Activated CD4-positive, alpha-beta T cell treated with anti-CD3 and anti-CD28 coated beads, Interleukin-2, amount 10 ng/mL, durations not matched to agents 7 days and 5 days (primary cell): ENCODE data around the gene GNG8. TPM values are rescaled to one million over a fixed set of nuclear protein-coding genes. Genes with fewer than 3 reads are reported as not detected.

ENCODE experiments used
- CTCF ChIA-PET: fragments of 350-600 bp; sonication (Branson Sonifier 250); formaldehyde crosslinking; loops from one replicate; lab custom pipeline; 2021; ENCODE audit warnings: antibody characterized with exemption; lab: Charles Lee
- POLR2A ChIA-PET: fragments of 350-600 bp; sonication (Branson Sonifier 250); formaldehyde crosslinking; loops from one replicate; lab custom pipeline; 2021; ENCODE audit warnings: antibody characterized with exemption; lab: Charles Lee
- DNase-seq: peaks from one replicate; pipeline ENCODE4 v3.0.0-alpha.2; 2020
- H3K27ac Mint-ChIP-seq: one replicate; pipeline ENCODE4 v1.8.0; 2021; ENCODE audit warnings: mild to moderate bottlenecking, moderate library complexity, mixed read lengths
- H3K27me3 Mint-ChIP-seq: one replicate; pipeline ENCODE4 v1.8.0; 2021; ENCODE audit warnings: mixed read lengths
- H3K36me3 Mint-ChIP-seq: one replicate; pipeline ENCODE4 v1.8.0; 2021; ENCODE audit warnings: low read depth, mixed read lengths
- H3K4me1 Mint-ChIP-seq: one replicate; pipeline ENCODE4 v1.8.0; 2021; ENCODE audit warnings: mixed read lengths
- H3K4me3 Mint-ChIP-seq: one replicate; pipeline ENCODE4 v1.8.0; 2021; ENCODE audit warnings: mild to moderate bottlenecking, moderate library complexity, mixed read lengths
- H3K9me3 Mint-ChIP-seq: one replicate; pipeline ENCODE4 v1.8.0; 2021; ENCODE audit warnings: mixed read lengths
- total RNA-seq, 2 experiments: library from RNA; stranded (reverse); gene quantifications; one replicate each; pipeline ENCODE4 v1.2.3, GENCODE V29; 2021

The GNG8 gene
- total RNA-seq, 2 experiments from 2014 or later, result not detected

DNA sequence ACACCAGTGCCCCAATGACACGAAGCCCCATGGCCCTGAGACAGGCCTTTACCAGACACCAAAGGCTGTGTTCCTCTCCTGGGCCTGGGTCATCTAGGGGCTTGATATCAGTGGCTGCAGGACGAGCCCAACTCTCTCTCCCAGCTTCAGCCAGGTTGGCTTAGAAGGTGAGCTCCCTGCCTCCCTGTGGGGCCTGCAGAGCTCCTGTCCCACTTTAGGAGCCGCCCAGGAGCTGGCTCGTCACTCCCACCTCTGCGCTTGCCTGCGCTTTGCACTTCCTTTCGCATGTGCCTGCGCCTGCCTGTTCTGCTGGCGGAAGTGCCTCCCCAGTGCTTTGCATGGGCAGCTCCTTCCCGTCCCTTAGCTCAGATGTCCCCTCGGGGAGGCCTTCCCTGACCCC is 30.0 kb downstream of the GNG8 start:
- DNase-seq, result no peak
- H3K4me1 Mint-ChIP-seq, result peaks cover 56% of the 10 kb centered on the region
- H3K27me3 Mint-ChIP-seq, result no peaks in the 10 kb centered on the region
- no peak overlapping the region for H3K4me3 Mint-ChIP-seq
- CTCF ChIA-PET, result interaction anchor here (1.5 to 3.6 kb wide), 4 partner anchors 8 to 56 kb away, joined by 3 to 15 read pairs (median 7); partner anchors contain the start of gene DACT3
- no peaks in the 10 kb centered on the region for H3K9me3 Mint-ChIP-seq
- H3K36me3 Mint-ChIP-seq, result peaks cover 68% of the 10 kb centered on the region
- peak overlapping the region; percentile 71 for H3K27ac Mint-ChIP-seq
- POLR2A ChIA-PET, result no interaction called here

DNA sequence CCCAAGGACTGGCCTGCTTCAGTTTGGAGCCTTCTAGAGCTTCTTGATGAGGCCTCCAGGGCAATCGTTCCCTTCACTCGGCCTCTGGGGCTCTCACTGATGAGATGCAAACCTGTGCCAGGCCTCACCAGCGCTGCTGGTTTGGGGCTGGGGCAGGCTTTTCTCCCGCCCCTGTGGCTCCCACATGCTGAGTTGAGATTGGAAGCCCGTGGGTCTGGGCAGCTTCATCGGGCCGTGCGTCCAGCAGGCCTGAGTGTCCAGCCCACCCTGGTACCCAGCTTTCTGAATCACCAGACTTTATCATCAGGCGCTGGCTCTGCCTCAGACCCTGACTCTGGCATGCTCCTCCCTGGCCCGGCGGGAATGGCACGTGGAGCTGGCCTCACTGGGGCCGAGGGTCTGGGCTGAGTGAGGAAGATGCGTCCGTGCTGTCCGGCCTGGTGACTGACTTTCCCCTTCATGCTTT is 30.6 kb downstream of the GNG8 start:
- H3K27me3 Mint-ChIP-seq, result no peaks in the 10 kb centered on the region
- H3K36me3 Mint-ChIP-seq, result peaks cover 61% of the 10 kb centered on the region
- H3K4me3 Mint-ChIP-seq, result no peak overlapping the region
- no peaks in the 10 kb centered on the region for H3K9me3 Mint-ChIP-seq
- peak overlapping the region; percentile 71 for H3K27ac Mint-ChIP-seq
- no peak for DNase-seq
- POLR2A ChIA-PET, result no interaction called here
- H3K4me1 Mint-ChIP-seq, result peaks cover 50% of the 10 kb centered on the region
- CTCF ChIA-PET, result interaction anchor here (1.5 to 3.6 kb wide), 4 partner anchors 9 to 56 kb away, joined by 3 to 15 read pairs (median 7); partner anchors contain the start of gene DACT3

DNA sequence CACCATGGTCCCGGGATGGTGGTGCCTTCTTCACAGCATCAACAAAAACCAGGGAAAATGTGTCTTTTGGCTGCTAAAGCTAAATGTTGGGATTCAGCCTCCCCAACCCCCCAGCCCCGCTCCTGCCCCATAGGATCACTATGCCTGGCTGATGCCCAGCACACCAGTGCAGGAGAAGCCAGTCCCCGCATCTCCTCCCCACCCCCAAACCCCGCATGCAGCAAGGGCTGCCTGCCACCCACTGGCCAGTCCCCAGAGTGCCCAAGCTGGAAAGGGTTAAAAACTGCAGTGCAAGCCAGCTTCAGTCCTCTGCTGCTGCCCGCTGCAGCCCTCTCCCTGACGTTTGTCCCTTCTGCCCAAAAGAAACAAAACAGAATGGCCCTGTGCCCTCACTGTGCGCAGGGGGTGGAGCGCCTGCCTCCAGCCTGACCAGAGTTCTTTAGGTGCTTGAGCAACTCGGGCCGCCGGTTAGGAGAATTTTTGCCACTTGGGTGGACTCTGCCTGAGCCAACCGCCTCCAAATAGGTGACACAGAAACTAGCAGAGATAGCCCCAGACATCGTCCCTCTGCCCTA is 31.1 kb downstream of the GNG8 start:
- peaks cover 57% of the 10 kb centered on the region for H3K36me3 Mint-ChIP-seq
- POLR2A ChIA-PET, result no interaction called here

DNA sequence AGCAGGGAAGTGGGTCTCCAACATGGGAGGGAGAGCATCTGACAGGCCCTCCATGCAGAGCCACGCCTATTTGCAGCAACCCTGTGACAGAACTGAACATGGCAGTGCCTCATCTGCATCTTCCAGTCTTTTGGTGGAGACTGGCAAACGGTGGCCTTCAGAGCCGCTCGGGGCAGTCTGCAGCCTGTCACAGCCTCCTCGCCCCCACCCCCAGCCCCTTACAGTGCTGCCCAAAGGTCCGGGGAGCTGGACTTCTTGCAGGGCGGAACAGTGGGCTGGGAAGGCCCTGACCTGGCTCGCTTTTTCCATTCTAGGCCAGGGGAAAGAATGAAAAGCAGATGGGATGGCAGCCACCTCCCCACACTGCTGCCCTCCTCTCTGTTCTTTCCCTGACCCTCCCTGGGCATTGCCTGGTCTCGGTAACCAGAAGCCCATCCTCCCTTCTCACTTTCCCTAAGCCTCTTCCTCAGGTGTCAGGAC is 32.2 kb downstream of the GNG8 start:
- CTCF ChIA-PET, result interaction anchor here (5.3 kb wide), 1 partner anchor 10 kb away, joined by 30 read pairs; no protein-coding TSS in a partner anchor
- peaks cover 3% of the 10 kb centered on the region for H3K9me3 Mint-ChIP-seq
- H3K4me1 Mint-ChIP-seq, result peaks cover 42% of the 10 kb centered on the region
- H3K27ac Mint-ChIP-seq, result peak overlapping the region; percentile 100
- peaks cover 50% of the 10 kb centered on the region for H3K36me3 Mint-ChIP-seq
- POLR2A ChIA-PET, result interaction anchor here (4.0 kb wide), 1 partner anchor 8 kb away, joined by 26 read pairs; no protein-coding TSS in a partner anchor
- DNase-seq, result no peak
- peak overlapping the region; percentile 95 for H3K4me3 Mint-ChIP-seq
- no peaks in the 10 kb centered on the region for H3K27me3 Mint-ChIP-seq

More for the DNA sequence above, 31.1 kb downstream of the GNG8 start:
- CTCF ChIA-PET, result interaction anchor here (1.5 to 5.3 kb wide), 3 partner anchors 9 to 57 kb away, joined by 8 to 30 read pairs (median 15); partner anchors contain the start of gene DACT3
- Mint-ChIP-seq H3K4me3 (no peak overlapping the region), H3K27ac (peak overlapping the region; percentile 25), H3K4me1 (peaks cover 50% of the 10 kb centered on the region), H3K27me3 (no peaks in the 10 kb centered on the region), H3K9me3 (no peaks in the 10 kb centered on the region)
- no peak for DNase-seq

DNA sequence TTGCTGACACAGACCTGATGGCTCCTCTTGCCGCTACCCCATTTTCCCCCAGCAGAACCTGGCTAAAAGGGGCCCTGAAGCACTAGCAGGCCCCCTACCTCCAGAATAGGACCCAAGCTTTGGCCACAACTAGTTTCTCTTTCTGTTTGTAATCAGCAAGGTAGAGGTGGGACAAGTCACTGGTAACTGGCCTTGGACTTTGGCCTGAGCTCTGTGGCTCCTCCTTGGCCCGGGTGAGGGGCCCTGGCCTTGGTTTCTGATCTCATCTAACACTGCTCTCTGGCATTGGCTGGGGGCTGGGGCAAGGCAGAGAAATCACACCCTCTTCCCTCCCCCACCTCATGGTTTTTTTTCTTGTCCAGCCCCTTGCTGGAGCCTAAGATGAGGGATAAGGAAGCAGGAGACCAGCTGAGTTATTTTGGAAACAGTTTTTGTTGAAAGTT is 32.8 kb downstream of the GNG8 start:
- Mint-ChIP-seq H3K4me1 (peaks cover 40% of the 10 kb centered on the region), H3K4me3 (peak overlapping the region; percentile 95), H3K27ac (peak overlapping the region; percentile 100), H3K27me3 (peaks cover 3% of the 10 kb centered on the region), H3K9me3 (peaks cover 8% of the 10 kb centered on the region), H3K36me3 (peaks cover 49% of the 10 kb centered on the region)
- ChIA-PET POLR2A (interaction anchor here (4.0 kb wide), 1 partner anchor 8 kb away, joined by 26 read pairs; no protein-coding TSS in a partner anchor), CTCF (interaction anchor here (1.1 to 5.3 kb wide), 2 partner anchors 11 to 49 kb away, joined by 3 to 30 read pairs; no protein-coding TSS in a partner anchor)
- no peak for DNase-seq

DNA sequence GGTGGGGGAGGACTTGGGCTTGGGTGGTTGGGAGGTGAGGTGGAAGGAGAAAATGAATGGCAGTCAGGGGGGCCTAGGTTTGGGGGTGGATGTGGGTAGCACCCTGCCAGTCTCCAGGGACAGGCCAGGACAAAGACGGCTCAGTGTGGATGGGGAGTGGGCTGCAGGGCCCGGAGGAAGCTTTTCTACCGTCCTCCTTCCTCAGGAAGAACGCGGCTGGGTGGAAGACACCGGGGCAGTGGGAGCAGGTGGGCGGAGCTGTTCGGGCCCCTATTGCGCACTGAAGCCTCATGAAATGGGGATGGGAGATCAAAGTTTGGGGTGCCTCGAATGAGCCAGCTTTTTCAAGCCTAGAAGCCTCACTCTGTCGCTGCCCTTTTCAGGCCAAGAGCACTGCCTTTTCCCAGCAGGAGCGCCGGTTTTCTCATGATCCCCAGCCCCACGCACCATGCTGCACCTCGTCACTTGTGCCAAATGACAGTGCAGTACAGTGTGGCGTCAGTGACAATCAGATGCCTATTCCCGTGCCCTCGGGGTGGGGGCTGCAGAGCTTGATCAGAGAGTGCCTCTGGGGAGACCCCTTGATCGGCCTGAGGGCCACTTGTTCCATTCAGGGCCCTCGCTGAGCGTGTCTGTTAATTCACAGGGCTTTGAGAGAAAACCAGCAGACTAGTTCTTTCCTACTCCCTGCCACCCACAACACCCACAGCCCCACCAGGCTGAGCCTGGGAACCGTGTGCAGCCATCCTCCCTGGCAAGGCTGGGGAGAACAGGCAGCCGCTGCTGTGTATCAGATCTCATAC is 33.4 kb downstream of the GNG8 start:
- Mint-ChIP-seq H3K27ac (peak overlapping the region; percentile 100), H3K9me3 (peaks cover 10% of the 10 kb centered on the region)
- CTCF ChIA-PET, result interaction anchor here (0.6 to 5.3 kb wide), 11 partner anchors 9 to 601 kb away, joined by 3 to 30 read pairs (median 3); partner anchors contain the start of gene DACT3

DNA sequence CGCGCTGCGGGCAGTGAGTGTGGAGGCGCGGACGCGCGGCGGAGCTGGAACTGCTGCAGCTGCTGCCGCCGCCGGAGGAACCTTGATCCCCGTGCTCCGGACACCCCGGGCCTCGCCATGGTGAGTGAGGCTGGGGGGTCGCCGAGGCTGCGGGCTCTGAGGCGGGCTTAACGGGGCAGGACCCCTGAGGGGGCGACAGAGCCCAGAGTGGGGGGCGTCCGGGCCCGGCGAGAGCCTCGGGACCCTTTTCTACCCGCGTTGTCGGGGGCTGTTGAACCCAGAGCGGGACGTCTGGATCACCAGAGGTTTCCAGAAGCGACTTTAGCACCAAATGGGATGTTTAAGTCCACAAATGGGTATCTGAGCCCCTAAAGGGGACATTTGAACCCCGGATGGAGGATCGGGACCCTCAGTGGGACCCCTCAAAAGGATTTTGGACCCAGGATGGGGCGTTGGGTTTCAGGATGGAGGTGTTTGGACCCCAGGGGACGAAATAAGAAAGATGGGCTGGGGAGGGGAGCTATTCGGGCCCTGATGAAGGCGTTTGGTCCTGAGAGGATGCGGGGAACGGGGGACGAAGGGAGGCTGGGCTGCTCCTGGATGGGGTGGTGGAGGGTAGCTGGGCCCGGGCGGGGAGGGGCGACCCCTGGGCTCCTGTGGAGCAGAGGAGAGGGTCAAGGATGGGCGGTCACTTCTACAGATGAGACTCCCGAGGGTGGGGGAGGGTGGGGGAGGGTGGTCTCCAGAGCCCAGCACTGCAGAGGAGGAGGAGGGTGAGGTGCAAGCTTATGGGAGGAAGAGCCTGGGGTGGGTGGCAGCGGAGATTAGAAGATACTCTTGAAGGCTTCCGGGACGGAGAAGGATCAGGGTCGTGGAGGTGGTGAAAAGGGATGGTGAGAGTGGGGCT is 34.4 kb downstream of the GNG8 start, which contains the start of gene CALM3:
Gene CALM3, plus strand, starts transcription at position 13 of the 907 bp plus-strand sequence. Its CDS starts 105 bp downstream, at position 118.
- CTCF ChIA-PET, result interaction anchor here (0.6 to 5.3 kb wide), 14 partner anchors 8 to 600 kb away, joined by 3 to 30 read pairs (median 4); partner anchors contain the start of gene DACT3
- peaks cover 10% of the 10 kb centered on the region for H3K9me3 Mint-ChIP-seq
- peak within 1 kb of the TSS; percentile 95 for H3K4me3 Mint-ChIP-seq
- H3K27ac Mint-ChIP-seq, result peak within 1 kb of the TSS; percentile 100
- DNase-seq, result no peak
- H3K36me3 Mint-ChIP-seq, result peaks cover 41% of the 10 kb centered on the region
- POLR2A ChIA-PET, result interaction anchor here (1.1 to 4.0 kb wide), 3 partner anchors 10 to 78 kb away, joined by 3 to 26 read pairs (median 4); no protein-coding TSS in a partner anchor
- peaks cover 35% of the 10 kb centered on the region for H3K4me1 Mint-ChIP-seq
- peaks cover 5% of the 10 kb centered on the region for H3K27me3 Mint-ChIP-seq

More for the DNA sequence above, 33.4 kb downstream of the GNG8 start:
- DNase-seq, result peak; percentile 36
- Mint-ChIP-seq H3K27me3 (peaks cover 5% of the 10 kb centered on the region), H3K4me1 (peaks cover 39% of the 10 kb centered on the region), H3K4me3 (peak overlapping the region; percentile 95), H3K36me3 (peaks cover 47% of the 10 kb centered on the region)
- POLR2A ChIA-PET, result interaction anchor here (2.0 to 4.0 kb wide), 2 partner anchors 9 to 79 kb away, joined by 4 to 26 read pairs; no protein-coding TSS in a partner anchor

DNA sequence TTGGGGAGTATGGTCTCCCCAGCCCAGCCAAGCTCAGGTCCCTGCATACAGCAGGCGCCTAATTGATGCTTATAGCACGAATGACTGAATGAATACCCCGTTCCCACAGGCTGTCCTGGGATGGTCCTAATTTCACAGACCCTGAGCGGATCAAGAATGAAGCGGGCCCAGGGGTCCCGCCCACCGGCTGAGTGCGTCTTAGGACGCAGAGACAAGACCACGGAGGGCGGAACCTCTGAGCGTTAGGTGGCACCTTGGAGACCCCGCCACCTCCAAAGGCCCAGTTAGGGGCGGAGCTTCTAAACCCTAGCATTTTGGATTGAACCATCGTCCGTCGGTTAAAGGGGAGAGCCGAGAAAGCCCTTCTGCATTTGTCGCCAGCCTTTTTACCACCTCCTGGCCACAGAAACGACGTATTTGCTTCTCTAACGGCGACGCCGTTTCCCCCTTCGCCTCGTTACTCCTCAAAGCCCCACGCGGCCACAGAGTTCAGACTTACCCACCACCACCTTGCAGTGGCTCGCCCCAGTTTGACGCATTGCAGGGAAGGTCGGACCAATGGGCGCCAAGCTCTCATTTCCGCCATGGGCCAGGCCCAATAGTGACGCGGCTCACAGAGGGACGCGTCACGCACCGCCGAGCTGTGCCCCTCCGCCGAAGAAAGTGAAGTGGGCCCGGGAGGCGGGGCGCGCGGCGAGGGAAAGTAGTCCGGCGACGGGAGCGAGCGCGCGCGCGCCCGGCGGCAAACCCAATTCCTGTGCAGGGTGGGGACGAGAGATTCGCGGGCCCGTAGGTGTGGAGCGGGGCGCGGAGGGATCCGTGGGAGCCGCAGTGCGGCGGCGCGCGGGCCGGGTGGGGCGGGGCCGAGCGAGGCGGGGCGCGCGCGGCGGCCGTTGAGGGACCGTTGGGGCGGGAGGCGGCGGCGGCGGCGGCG is 35.4 kb downstream of the GNG8 start:
- peaks cover 5% of the 10 kb centered on the region for H3K27me3 Mint-ChIP-seq
- POLR2A ChIA-PET, result interaction anchor here (0.6 to 4.0 kb wide), 4 partner anchors 11 to 78 kb away, joined by 3 to 26 read pairs (median 4); no protein-coding TSS in a partner anchor

DNA sequence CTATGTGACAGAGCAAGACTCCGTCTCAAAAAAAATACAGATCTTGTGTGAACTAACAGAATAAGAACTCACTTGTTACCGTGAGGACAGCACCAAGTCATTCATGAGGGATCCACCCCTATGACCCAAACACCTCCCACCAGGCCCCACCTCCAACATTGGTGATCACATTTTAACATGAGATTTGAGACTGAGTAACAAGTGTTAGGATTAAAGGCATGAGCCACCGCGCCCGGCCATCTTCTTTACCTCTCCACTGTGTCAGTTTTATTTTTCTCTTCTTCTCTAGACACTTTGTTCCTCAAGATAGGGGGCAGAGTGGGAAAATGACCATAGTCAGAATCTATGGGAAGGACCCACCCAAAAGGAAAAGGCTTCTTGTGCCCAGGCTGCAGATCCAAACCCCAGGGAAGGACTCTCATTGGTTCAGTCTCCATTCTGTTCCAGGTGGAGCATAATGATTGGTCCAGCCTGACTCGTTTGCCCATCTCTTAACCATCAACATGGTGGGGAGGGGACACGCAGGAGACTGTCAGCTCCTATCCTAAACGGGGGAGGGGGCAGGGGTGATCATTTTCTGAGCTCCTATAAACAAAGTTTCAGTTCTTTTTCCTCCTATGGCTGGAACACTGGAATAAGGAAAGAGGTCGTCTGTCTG is 36.2 kb downstream of the GNG8 start:
- H3K27ac Mint-ChIP-seq, result peak overlapping the region; percentile 100
- peaks cover 5% of the 10 kb centered on the region for H3K27me3 Mint-ChIP-seq
- H3K9me3 Mint-ChIP-seq, result peaks cover 10% of the 10 kb centered on the region
- peak; percentile 24 for DNase-seq
- H3K36me3 Mint-ChIP-seq, result peaks cover 31% of the 10 kb centered on the region
- H3K4me1 Mint-ChIP-seq, result peaks cover 25% of the 10 kb centered on the region
- peak overlapping the region; percentile 95 for H3K4me3 Mint-ChIP-seq
- CTCF ChIA-PET, result interaction anchor here (0.7 to 5.3 kb wide), 8 partner anchors 11 to 253 kb away, joined by 3 to 30 read pairs (median 8); partner anchors contain the start of genes DACT3 and PPP5C
- POLR2A ChIA-PET, result interaction anchor here (0.6 to 4.0 kb wide), 2 partner anchors 12 to 77 kb away, joined by 4 to 26 read pairs; no protein-coding TSS in a partner anchor

More for the DNA sequence above, 35.4 kb downstream of the GNG8 start:
- Mint-ChIP-seq H3K27ac (peak overlapping the region; percentile 100), H3K36me3 (peaks cover 32% of the 10 kb centered on the region), H3K4me3 (peak overlapping the region; percentile 95), H3K4me1 (peaks cover 28% of the 10 kb centered on the region), H3K9me3 (peaks cover 10% of the 10 kb centered on the region)
- CTCF ChIA-PET, result interaction anchor here (0.7 to 5.3 kb wide), 10 partner anchors 10 to 518 kb away, joined by 3 to 30 read pairs (median 4); partner anchors contain the start of genes DACT3 and PPP5C
- DNase-seq, result peak; percentile 97
